Thyroid gland (tissue), 4 donors: Measurements from ENCODE around the gene CXorf38.

Source experiments
- POLR2A ChIP-seq, 2 donors: fragments of 450-650 bp; IDR thresholded peaks; one replicate each; pipeline ENCODE4 v1.6.1; 2017; ENCODE audit warnings: antibody characterized with exemption in 2 of 2, mild to moderate bottlenecking in 2 of 2, moderate library complexity in 1 of 2
- TF ChIP-seq, protein P1 (sequence below), 6 experiments: fragments of 200-600 bp in 3 of 6; fragments of 450-650 bp in 3 of 6; sonication (generic) in 3 of 6; IDR thresholded peaks; one replicate each; pipeline ENCODE4 v1.5.1; 2016 to 2019; ENCODE audit warnings: antibody characterized with exemption in 6 of 6, mild to moderate bottlenecking in 2 of 6, inconsistent platforms in 1 of 6, moderate library complexity in 1 of 6

DNA sequence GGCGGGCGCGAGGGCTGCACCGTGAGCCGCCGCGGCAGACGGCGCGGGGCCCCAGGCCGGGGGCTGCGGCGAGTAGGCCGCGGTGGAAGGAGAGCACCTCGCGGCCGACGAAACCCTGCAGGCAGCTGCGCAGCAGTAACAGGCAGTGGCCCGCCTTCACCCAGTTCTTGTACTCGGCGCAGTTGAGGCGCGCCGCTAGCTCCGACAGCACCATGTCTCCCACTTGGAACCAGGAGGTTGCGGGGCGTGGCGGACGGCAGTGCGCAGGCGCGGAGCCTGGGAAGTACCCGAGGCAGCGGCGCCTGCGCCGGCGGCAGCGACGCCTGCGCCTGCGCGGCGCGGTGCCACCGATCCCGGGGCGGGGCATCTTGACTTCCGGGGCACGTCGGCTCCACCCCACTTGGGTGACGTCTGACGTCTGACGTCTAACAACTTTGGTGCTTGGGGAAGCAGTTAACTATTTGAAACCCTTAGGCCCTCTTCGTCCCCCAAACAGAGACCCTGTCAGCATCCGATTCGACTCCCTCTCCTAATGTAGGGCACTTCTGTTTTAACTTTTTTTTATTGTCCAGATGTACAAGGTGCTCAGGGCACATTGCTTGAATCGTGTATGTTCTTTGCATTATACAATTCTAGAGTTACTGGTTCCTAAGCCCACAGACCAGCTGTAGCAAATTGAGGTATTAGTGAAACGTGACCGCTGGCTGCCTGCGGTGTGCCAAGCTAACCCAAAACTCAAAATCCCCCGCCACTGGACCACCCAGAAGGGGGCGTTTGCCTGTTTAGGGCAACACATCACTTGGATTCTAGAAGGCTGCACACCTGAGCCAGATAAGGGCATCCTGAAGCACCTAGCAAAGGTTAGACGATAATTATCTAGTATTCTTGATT, at the start of gene CXorf38:
- TF ChIP-seq, protein P1, sequence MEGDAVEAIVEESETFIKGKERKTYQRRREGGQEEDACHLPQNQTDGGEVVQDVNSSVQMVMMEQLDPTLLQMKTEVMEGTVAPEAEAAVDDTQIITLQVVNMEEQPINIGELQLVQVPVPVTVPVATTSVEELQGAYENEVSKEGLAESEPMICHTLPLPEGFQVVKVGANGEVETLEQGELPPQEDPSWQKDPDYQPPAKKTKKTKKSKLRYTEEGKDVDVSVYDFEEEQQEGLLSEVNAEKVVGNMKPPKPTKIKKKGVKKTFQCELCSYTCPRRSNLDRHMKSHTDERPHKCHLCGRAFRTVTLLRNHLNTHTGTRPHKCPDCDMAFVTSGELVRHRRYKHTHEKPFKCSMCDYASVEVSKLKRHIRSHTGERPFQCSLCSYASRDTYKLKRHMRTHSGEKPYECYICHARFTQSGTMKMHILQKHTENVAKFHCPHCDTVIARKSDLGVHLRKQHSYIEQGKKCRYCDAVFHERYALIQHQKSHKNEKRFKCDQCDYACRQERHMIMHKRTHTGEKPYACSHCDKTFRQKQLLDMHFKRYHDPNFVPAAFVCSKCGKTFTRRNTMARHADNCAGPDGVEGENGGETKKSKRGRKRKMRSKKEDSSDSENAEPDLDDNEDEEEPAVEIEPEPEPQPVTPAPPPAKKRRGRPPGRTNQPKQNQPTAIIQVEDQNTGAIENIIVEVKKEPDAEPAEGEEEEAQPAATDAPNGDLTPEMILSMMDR (IDR thresholded peaks at IDR 0.05) = no peak
- peak; percentile 52 to 79 for TF ChIP-seq POLR2A (IDR thresholded peaks at IDR 0.05)
